ENCODE data around the gene OXTR.

DNA sequence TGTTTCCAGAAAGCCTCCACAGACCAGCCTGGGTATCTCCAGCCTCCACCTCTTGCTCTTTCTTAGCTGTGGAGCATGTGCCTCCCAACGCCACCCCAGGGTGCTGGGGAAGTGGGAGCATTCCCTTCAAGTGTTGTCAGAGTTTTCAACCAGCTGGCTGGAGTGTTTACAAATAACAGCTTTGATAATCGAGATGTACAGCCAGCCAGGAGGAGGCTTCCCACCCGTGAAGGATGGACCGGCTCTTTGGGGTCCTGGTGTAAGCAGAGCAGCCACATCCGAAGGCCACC, 8.5 kb upstream of the OXTR start:
- TF ChIP-seq, protein P1, sequence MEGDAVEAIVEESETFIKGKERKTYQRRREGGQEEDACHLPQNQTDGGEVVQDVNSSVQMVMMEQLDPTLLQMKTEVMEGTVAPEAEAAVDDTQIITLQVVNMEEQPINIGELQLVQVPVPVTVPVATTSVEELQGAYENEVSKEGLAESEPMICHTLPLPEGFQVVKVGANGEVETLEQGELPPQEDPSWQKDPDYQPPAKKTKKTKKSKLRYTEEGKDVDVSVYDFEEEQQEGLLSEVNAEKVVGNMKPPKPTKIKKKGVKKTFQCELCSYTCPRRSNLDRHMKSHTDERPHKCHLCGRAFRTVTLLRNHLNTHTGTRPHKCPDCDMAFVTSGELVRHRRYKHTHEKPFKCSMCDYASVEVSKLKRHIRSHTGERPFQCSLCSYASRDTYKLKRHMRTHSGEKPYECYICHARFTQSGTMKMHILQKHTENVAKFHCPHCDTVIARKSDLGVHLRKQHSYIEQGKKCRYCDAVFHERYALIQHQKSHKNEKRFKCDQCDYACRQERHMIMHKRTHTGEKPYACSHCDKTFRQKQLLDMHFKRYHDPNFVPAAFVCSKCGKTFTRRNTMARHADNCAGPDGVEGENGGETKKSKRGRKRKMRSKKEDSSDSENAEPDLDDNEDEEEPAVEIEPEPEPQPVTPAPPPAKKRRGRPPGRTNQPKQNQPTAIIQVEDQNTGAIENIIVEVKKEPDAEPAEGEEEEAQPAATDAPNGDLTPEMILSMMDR (IDR thresholded peaks at IDR 0.05 in 4 of 5, conservative IDR thresholded peaks at IDR 0.05 in 1 of 5) = no peak
- no peak for TF ChIP-seq POLR2A (IDR thresholded peaks at IDR 0.05)

Data from gastrocnemius medialis (tissue), 4 donors.